ENCODE data around the gene CCDC92.

CCDC92 gene, protein sequence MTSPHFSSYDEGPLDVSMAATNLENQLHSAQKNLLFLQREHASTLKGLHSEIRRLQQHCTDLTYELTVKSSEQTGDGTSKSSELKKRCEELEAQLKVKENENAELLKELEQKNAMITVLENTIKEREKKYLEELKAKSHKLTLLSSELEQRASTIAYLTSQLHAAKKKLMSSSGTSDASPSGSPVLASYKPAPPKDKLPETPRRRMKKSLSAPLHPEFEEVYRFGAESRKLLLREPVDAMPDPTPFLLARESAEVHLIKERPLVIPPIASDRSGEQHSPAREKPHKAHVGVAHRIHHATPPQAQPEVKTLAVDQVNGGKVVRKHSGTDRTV

DNA sequence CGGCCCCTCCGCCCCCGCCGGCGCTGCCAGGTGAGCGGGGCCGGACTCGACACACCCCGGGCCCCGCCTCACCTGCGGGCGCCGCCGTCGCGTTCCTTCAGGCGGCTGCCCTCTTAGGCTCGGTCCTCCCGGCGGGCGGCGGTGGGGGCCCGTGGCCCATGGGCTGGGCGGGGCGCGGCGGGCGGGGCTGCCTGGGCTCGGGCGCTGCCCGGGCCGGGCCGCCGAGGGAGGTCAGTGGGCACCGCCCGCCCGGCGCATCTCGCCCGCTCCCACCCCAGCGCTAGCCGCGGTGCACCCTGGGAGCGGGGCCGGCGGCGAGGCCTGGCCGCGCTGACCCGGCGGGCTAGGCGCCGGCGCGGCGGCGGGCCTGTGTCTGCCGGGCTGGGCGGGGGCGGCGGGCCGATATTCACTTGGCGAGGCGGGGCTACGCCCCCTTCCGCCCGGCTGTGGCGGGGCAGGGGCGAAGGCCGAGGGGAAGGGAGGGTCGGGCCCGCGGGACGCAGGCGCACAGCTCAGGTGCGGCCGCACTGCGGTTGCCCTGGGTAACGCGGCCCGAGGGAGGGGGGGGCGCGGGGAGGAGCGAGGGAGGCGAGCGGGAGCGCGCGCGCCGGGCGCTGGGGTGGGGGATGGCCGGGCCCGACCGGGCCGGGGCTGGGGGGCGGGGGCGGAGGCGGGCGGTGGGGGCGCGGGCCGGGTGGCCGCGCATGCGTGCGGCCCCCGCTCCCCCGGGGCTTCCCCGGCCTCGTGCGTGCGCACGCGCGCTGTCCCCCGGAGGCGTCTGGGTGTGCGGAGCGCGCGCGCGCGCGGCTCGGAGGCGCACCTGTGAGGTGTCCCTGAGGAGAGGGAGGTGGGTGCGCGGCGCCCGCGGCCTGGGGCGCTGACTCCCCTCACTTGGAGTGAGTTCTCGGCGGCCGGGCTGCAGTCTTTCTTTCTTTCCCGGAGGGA lies at the start of gene CCDC92, which contains the start of gene ZNF664:
CCDC92 (minus strand) TSS at position 375 of the 945 bp plus-strand sequence. CDS start 28,526 bp downstream, outside the sequence.
ZNF664 (plus strand) TSS at position 759 of the 945 bp plus-strand sequence. CDS start 38,930 bp downstream, outside the sequence.
- H3K4me3 Mint-ChIP-seq = peak within 1 kb of the TSS; percentile 91
- no peaks in the 10 kb centered on the region for H3K9me3 Mint-ChIP-seq
- peak within 1 kb of the TSS; percentile 85 for H3K27ac Mint-ChIP-seq
- H3K36me3 Mint-ChIP-seq (ENCODE audit: low read depth) = peaks cover 22% of the 10 kb centered on the region
- H3K27me3 Mint-ChIP-seq = no peaks in the 10 kb centered on the region
- peaks cover 52% of the 10 kb centered on the region for H3K4me1 Mint-ChIP-seq (ENCODE audit: low read depth)

DNA sequence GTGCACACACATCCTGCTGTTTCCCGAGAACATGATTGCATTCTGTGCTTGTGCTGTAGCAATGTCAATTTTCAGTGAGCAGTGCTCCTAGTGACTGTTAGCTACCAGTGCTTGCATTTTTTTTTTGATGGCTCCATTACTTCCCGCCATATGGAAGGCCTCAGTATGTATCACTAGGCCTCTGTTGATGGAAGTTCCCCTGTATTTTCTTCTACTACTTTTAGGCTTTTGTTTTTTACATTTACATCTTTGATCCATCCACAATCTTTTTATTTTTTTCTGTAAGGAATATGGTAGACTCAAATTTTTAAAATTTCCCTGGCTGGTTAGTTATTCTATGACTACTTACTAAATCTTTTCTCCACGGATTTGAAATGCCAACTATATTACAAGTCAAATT lies 49.5 kb upstream of the CCDC92 start:
- H3K36me3 Mint-ChIP-seq (ENCODE audit: low read depth) = no peaks in the 10 kb centered on the region
- H3K9me3 Mint-ChIP-seq = no peaks in the 10 kb centered on the region
- H3K27me3 Mint-ChIP-seq = no peaks in the 10 kb centered on the region
- no peak overlapping the region for H3K27ac Mint-ChIP-seq
- no peaks in the 10 kb centered on the region for H3K4me1 Mint-ChIP-seq (ENCODE audit: low read depth)
- H3K4me3 Mint-ChIP-seq = no peak overlapping the region

DNA sequence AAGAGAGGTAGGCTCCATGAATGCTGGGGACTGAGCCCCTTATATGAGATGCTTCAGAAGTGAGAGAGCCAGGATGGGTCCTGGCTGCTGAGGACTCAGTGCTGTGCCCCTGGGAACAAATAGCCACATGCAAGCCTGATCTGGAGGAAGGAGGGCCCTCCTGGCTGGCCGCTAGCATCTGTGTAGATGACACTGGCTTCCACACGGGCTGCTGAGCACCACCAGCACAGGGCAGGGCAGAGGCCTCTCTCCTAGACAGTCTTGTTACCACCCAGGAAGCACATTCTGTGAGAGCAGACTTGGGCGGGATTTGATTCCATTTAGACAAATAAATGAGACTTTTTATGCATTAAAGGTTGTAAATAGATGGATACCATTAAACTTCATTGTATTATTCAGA lies 48.4 kb upstream of the CCDC92 start:
- no peaks in the 10 kb centered on the region for H3K9me3 Mint-ChIP-seq
- H3K4me1 Mint-ChIP-seq (ENCODE audit: low read depth) = no peaks in the 10 kb centered on the region
- H3K36me3 Mint-ChIP-seq (ENCODE audit: low read depth) = no peaks in the 10 kb centered on the region
- no peak overlapping the region for H3K27ac Mint-ChIP-seq
- no peak overlapping the region for H3K4me3 Mint-ChIP-seq
- H3K27me3 Mint-ChIP-seq = no peaks in the 10 kb centered on the region

DNA sequence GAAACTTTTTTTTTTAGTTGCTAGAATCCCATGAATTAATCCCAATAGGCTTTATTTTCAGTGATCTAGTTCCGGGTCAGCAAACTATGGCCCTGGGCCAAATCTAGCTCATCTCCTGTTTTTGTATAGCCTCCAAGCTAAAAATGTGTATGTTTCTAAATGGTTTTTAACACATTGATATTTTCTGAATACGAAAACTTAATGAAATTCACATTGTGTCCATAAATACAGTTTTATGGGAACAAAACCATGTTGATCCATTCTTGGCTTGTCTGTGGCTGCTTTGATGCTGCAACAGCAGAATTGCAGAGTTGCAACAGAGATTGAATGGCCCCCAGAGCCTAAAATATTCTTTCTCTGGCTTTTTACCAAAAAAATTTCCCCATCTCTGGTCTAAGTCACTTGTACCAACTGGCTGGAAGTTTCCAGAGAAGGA lies 47.9 kb upstream of the CCDC92 start:
- H3K27me3 Mint-ChIP-seq = no peaks in the 10 kb centered on the region
- no peak overlapping the region for H3K27ac Mint-ChIP-seq
- no peaks in the 10 kb centered on the region for H3K9me3 Mint-ChIP-seq
- H3K36me3 Mint-ChIP-seq (ENCODE audit: low read depth) = no peaks in the 10 kb centered on the region
- H3K4me3 Mint-ChIP-seq = no peak overlapping the region
- H3K4me1 Mint-ChIP-seq (ENCODE audit: low read depth) = no peaks in the 10 kb centered on the region

DNA sequence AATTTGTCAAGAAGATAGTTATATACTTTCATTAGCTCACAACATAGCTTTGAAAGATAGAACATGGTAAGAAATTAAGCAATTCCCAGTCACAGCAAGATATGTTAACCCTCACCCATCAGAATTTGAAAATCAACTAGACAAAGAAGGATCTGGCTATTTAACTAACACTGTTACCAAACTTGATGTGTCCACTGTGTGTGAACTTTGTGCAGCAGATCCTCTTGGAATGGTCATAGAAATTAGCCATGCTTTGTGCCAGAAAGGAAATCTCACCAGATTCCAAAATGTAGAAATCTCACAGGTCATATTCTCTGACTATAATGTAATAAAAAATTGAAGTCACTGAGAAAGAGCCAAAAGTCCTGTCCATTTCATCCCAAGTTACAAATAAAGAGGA lies 46.5 kb upstream of the CCDC92 start:
- Mint-ChIP-seq H3K27me3 (no peaks in the 10 kb centered on the region), H3K9me3 (no peaks in the 10 kb centered on the region)

DNA sequence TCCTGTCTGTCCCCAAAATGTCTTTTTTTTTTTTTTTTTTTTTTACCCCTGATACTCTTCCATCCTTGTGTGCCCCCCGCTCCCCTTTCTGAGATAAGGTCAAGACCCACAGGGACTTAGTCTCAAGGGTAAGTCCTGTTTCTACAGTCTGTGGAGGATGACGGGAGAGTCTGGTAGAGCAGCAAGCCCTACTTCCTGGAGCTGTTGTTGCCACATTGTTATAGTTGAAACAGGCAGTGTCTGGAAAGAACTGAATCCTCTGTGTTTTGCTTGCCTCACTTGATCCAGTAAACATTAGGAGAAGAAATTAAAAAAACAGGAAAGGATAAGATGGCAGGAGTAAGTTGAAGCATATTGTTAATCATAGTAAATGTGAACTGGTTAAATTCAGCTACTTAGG lies 45.9 kb upstream of the CCDC92 start:
- no peaks in the 10 kb centered on the region for H3K9me3 Mint-ChIP-seq
- no peaks in the 10 kb centered on the region for H3K4me1 Mint-ChIP-seq (ENCODE audit: low read depth)
- no peaks in the 10 kb centered on the region for H3K27me3 Mint-ChIP-seq
- H3K27ac Mint-ChIP-seq = no peak overlapping the region
- no peak overlapping the region for H3K4me3 Mint-ChIP-seq
- peaks cover 8% of the 10 kb centered on the region for H3K36me3 Mint-ChIP-seq (ENCODE audit: low read depth)

More for the DNA sequence above, 46.5 kb upstream of the CCDC92 start:
- H3K27ac Mint-ChIP-seq = no peak overlapping the region
- H3K36me3 Mint-ChIP-seq (ENCODE audit: low read depth) = peaks cover 4% of the 10 kb centered on the region
- no peak overlapping the region for H3K4me3 Mint-ChIP-seq
- H3K4me1 Mint-ChIP-seq (ENCODE audit: low read depth) = no peaks in the 10 kb centered on the region

DNA sequence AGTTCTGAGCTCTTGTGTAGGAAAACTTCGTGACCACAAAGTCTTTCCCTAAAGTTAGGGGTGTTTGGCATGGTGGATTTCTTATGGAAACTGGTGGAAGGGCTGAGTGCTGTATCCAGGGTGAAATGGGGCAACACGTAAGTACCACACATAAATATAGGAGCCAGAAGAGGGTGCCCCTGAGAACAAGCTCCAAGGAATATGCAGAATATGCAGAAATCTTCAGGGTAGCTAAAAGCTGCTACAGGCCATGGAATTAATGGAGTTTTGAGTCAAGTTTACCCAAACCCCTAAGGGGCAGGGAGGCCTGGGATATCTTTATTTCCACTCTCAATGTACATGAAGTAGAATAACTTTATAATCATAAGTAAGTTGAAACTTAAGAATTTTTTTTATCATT lies 44.4 kb upstream of the CCDC92 start:
- H3K27ac Mint-ChIP-seq = no peak overlapping the region
- no peaks in the 10 kb centered on the region for H3K4me1 Mint-ChIP-seq (ENCODE audit: low read depth)
- peaks cover 22% of the 10 kb centered on the region for H3K36me3 Mint-ChIP-seq (ENCODE audit: low read depth)
- H3K9me3 Mint-ChIP-seq = no peaks in the 10 kb centered on the region
- no peak overlapping the region for H3K4me3 Mint-ChIP-seq
- no peaks in the 10 kb centered on the region for H3K27me3 Mint-ChIP-seq

DNA sequence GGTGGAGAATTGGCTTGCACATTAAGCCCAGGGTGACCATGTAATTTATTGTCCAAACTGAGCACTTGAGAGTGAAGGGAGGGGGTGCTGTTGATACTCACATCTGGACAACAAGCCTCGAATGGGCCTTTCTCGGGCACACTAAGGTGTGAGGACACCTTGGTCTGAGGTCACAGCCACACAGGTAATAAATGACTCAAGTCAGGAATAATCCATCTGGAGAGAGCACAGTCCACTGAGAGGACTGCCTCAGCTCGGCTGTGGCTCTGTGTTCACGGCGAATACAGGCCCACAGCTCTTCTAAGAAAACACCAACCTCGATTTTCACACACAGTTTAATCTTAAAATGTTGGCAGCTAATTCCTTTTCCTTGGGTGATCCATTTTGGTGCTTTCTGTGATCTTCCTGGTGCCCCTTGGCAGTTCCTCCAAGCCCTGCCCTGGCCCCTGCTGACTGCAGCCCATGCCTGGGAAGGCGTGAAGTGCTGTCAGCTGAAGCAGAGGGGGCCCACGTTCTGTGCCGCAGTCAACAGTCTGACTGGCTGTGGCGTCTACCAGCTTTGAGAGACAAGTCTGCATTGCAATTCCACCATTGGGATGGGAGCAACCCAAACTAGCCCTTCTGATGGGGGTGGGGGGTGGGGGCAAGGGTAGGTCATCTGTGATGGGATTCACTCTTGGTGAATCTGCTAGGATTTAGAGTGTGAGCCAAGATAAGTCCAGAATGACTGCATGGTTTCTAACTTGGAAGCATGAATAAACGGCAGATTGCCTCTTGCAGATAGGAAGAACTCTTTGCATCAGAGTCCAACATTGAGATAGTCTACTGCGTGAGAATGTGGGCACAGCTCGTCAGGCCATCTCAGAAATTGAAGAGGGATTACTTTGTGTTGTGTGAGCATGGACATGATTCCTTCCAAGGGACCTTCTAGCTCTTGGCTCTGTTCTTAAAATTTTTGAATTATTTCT lies 43.1 kb upstream of the CCDC92 start:
- H3K4me1 Mint-ChIP-seq (ENCODE audit: low read depth) = no peaks in the 10 kb centered on the region
- H3K27me3 Mint-ChIP-seq = no peaks in the 10 kb centered on the region
- peaks cover 32% of the 10 kb centered on the region for H3K36me3 Mint-ChIP-seq (ENCODE audit: low read depth)
- no peak overlapping the region for H3K27ac Mint-ChIP-seq
- no peak overlapping the region for H3K4me3 Mint-ChIP-seq
- no peaks in the 10 kb centered on the region for H3K9me3 Mint-ChIP-seq

DNA sequence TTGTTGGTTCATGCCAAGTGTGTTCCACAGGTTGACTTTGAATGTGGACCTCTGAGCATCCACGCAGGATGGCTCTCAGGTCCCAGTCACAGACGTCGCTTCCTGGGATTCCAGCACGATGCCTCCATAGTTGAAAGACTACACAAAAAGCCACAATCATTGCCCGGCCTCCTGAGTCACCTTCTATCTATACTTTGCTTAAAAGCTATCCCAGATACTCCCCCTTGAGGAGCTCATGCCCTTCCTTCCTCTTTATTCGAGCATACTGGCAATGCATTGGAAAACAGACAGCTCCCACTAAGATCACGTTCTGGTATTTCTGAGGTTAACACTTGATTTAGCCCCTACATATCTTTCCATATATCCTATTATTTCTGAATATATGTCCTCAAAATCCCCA lies 40.4 kb upstream of the CCDC92 start:
- no peak overlapping the region for H3K27ac Mint-ChIP-seq
- H3K27me3 Mint-ChIP-seq = no peaks in the 10 kb centered on the region
- peaks cover 5% of the 10 kb centered on the region for H3K4me1 Mint-ChIP-seq (ENCODE audit: low read depth)
- no peak overlapping the region for H3K4me3 Mint-ChIP-seq
- no peaks in the 10 kb centered on the region for H3K9me3 Mint-ChIP-seq
- peaks cover 43% of the 10 kb centered on the region for H3K36me3 Mint-ChIP-seq (ENCODE audit: low read depth)

DNA sequence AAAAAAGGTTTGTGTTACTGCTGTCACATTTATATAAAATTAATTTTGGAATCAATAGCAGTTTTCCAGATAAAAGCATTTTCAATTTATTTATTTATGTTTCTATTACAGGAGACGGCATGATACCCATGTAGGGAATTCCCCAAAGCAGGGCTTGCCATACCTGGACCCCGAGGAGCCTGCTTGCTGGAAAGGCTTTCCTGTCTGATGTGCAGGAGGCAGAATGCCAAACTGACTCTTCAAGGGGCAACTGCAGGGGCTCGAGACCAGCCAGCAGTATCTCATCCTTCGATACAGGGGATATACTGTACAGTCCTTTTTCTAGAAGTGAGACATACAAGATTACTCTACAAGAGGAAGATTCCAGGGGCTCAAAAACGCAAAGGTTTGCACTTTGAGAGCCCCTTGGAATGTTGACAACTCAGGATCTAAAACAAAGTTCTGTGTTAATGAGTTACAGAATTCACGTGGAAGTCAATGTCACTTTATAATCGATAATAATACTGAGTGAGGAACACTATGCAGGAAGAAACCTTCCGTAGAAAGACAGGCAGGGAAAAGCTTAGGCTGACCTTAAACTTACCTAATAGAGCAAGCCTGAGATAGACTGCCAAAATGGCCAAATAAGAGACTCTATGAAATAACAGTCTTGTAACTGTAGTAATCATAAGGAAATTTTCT lies 38.9 kb upstream of the CCDC92 start:
- Mint-ChIP-seq H3K27me3 (no peaks in the 10 kb centered on the region), H3K27ac (no peak overlapping the region), H3K36me3 (ENCODE audit: low read depth) (peaks cover 50% of the 10 kb centered on the region), H3K4me1 (ENCODE audit: low read depth) (peaks cover 18% of the 10 kb centered on the region), H3K4me3 (no peak overlapping the region), H3K9me3 (no peaks in the 10 kb centered on the region)

DNA sequence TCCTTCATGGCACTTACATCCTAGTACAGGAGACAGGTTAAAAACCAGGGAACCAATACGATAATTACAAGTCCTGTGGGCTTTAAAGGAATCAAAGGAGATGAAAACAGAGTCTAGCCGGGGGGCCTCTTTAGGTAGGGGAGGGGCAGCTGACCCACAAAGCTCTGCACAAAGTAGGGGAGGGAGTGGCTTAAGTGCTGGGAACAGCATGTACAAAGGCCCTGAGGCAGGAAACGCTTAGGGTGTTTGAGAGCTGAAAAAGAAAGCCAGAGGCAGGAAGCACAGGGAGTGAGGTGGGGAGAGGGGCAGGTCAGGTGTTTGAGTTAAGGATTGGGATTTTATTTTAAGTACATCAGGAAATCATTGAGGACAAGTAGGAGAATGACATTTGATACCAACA lies 38.1 kb upstream of the CCDC92 start:
- Mint-ChIP-seq H3K9me3 (no peaks in the 10 kb centered on the region), H3K27me3 (no peaks in the 10 kb centered on the region), H3K36me3 (ENCODE audit: low read depth) (peaks cover 58% of the 10 kb centered on the region), H3K4me3 (no peak overlapping the region), H3K27ac (peak overlapping the region; percentile 7), H3K4me1 (ENCODE audit: low read depth) (peaks cover 27% of the 10 kb centered on the region)

DNA sequence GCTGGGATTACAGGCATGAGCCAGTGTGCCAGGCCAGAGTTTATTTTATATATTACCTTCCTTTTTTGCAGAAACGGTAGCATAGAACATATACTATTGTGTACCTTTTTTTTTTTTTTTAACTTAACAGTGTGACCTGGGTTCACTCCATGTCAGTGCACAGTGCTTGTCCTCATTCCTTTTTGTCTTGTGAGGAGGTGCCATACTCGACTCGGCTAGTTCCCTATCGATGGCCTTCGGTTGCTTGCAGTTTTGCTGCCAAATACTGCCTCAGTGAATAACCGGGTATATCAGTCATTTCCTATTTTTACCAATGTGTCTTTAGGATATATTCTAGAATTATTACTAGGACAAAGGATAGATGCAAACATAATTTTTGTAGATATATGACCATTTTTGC lies 37.1 kb upstream of the CCDC92 start:
- Mint-ChIP-seq H3K4me3 (no peak overlapping the region), H3K27ac (no peak overlapping the region), H3K27me3 (no peaks in the 10 kb centered on the region), H3K9me3 (no peaks in the 10 kb centered on the region), H3K36me3 (ENCODE audit: low read depth) (peaks cover 60% of the 10 kb centered on the region), H3K4me1 (ENCODE audit: low read depth) (peaks cover 29% of the 10 kb centered on the region)

DNA sequence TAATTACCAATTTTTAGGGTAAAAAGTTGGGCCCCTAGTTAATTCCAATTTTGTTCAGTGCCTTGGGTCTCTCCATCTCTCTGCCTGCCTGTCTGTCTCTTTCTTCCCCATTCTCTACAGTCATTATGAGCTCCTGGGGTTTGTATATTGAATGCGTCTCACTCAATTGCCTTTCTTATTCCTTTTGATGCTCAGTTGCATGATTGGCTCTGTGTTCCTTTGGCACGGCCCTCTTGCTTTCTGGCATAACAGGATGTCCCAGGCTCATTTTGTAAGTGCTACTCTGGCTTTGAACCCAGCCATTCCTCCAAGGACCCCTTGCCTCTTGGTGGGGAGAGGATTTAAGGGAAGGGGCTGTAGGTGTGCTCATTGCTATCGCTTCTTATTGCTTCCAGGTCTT lies 36.0 kb upstream of the CCDC92 start:
- Mint-ChIP-seq H3K4me3 (no peak overlapping the region), H3K36me3 (ENCODE audit: low read depth) (peaks cover 52% of the 10 kb centered on the region), H3K27me3 (no peaks in the 10 kb centered on the region), H3K9me3 (no peaks in the 10 kb centered on the region), H3K4me1 (ENCODE audit: low read depth) (peaks cover 29% of the 10 kb centered on the region), H3K27ac (no peak overlapping the region)

Measured in stimulated activated naive CD8-positive, alpha-beta T cell treated with anti-CD3 and anti-CD28 coated beads, Interleukin-15, Interleukin-2, amounts not matched to agents 100 ng/mL and 50 ng/mL, for 24 hours (primary cell).